HG03159 (cell line): ENCODE measurements around the gene GABRD.

Source experiments
- ATAC-seq: cut with Tn5 transposase; IDR thresholded peaks from one replicate; pipeline ENCODE4 v1.9.1; 2021; ENCODE audit warnings: mild to moderate bottlenecking, moderate library complexity; ENCODE audit not compliant: unreplicated experiment

The GABRD gene

DNA sequence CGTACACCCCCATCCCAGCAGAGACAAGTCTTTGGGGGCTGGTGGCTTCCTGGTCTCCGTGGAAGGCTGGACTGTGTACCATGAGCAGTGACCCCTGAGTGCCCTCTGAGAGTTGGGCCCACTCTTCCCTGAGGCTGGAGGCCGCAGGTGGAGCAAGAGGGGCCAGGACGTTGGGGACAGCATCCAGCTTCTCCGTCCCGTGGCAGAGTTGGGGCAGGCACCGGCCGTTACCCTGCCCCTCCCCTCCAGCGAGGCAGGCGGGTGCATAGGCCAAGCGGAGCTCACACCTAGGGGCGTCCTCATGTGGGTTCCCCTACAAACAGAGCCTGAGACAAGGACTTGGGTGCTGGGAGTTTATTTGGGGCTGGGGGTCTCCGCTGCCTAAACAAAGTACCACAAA lies 14.0 kb downstream of the GABRD start:
- no peak for ATAC-seq

DNA sequence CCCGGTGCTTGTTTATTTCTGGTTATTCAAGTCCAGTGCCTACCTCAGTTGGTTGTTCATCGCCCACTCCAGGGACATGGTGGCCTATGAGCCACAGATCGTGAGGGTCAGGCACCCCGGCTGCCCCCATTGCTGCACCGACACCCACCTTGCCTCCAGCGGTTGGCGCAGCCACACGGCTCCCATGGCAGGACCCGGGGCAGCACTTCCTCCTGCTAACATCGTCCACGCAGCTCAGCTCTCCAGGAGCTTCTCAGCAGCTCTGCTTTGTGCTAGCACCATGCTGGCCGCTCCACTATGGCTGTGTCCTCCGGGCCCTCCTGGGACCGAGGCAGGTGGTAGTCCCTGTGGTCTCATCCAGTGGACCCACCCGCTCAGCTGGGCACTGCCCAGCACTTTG lies 17.1 kb downstream of the GABRD start:
- ATAC-seq, result no peak

DNA sequence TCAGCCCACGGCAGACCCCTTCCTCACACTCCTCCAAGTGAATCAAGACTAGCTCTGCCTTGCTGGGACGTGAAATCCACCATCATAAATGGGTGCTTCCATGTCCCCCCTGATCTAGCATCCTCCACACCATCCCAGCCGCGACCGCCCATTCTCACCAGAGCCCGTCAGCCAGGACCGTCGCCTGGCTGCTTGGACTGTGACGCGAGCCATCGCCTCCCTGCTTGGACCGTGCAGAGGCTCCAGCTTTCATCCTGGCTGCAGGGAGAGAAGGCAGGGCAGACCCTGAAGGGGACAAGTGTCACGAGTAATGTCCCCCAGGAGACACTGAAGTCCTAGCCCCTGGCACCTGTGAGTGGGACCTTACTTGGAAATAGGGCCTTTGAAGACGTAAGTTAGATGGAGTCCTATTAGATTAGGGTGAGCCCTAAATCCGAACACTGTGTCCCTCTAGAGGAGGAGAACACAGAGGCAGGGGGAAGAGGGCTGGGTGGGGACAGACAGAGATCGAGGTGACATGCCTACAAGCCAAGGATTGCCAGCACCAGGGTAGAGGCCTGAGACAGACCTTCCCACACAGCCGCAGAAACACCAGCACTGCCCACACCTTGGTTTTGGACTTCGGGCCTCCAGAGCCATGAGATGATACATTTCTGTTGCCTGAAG lies 18.3 kb downstream of the GABRD start:
- ATAC-seq, result no peak

DNA sequence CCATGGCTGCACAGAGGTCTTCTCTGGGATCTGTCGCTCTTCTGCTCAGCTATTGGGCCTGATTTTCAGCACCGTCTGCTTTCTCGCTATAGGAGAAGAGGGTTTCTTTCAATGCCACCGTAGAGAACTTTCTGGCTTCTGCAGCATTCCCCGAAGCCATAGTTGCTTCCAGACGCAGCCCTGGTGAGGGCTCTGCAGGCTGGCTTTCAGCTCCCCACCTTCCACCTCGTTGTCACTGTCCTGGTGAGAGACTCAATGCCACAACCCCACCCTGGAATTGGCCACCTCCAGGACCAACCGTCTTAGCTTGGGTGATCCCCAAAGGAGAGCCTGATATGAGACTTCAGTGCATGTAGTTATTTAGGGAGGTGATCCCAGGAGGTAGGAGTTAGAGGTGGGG lies 19.1 kb downstream of the GABRD start:
- no peak for ATAC-seq

DNA sequence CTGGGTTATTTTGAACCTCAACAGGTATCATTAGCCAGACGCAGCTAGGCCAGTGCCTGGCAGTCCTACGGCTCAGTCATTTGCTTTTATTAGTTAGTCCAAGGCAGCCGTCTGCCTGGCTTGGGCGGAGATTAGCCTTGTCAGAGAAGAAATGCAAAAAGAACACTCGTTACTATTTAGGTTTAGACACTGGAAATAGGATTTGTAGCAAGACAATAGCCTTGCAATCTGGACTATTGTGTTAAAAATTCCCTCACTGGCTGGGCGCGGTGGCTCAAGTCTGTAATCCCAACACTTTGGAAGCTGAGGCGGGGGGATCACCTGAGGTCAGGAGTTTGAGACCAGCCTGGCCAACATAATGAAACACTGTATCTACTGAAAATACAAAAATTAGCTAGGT lies 20.1 kb downstream of the GABRD start:
- ATAC-seq, result no peak

DNA sequence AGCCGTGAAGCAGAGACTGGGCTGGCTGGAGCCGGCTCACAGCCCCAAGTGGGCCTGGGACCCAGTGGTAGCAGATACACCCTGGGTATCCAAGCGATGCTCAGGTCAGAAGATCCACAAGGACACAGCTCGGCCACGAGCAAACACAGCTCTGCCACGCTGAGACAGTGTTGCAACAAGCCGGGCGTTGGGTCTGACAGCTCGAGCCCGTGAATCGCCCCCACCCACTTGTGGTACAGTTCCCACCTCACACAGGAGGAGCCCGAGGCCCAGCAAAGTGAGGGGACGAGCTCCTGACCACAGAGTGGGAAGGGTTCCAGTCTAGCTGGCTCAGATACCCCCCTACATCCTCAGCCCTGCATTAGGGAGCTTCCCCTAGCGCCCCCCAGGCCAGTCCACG lies 22.2 kb downstream of the GABRD start:
- no peak for ATAC-seq

DNA sequence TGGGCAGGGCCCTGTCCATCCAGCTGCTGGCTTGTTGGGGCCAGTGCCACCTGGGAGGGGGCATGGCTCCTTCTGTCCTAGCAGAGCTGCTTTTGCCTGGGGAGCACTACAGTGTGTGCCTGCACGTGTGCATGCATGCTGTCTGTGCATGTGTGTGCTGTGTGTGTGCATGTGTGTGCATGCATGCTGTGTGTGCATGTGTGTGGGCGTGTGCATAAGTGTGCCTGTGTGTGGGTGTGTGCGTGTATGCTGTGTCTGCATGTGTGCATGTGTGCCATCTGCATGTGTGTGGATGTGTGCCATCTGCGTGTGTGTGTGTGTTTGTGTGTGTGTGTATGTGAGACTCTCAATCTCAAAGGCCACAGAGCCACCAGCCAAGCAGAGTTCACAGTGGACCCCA lies 22.7 kb downstream of the GABRD start:
- no peak for ATAC-seq

DNA sequence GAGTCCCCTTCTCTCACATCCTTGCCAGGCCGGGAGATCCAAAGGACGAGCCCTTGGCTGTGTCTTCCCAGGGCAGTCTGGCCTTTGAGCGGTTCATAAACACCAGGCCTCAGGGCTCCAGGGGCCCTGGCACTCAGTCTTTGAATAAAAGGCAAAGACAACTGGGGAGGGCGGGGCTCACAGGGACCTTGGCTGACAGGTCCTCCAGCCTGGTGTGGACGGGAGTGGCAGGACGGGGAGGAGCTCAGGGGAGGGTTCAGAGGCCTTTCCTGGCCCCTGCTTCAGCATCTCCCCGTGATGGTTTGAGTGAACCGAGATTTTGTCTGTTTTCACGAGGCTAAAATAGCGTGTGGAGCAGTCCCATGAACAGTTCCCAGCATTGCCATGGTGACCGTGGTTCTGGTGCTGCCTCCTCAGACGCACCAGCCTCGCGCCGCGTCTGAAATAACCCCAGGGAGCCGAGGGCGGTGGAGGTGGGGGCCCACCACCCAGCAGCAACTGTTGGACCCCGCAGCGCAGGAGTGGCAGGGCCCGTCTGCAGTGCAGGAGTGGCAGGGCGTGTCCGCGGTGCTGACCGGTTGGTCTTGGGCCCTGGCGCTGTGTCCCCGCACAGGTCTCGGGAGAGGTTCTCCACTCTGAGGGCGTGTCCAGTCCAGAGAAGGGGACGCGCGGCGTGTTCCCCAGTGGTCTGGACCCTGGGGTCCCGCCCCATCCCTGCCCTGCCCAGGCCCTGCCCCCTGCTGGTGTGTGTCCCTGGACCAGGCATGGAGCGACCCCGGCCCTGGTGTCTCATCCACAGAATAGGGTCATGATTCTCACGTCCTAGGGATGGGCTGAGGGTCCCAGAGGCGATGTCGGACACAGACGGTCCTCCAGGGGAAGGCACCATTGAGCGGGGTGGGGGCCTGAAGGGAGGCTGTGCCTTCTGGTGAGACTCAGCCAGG lies 24.0 kb downstream of the GABRD start:
- ATAC-seq, result no peak

DNA sequence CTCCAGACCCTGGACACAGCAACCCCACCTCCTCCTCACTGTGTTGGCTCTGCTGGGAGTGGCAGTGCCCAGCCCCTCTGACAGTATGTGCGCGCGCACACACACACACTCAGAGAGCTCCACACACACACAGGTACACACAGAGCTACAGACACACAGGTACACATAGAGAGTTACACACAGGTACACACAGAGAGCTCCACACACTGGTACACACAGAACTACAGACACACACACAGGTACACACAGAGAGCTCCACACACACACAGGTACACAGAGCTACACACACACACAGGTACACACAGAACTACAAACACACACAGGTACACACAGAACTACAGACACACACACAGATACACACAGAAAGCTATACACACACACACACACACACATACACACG lies 24.7 kb downstream of the GABRD start:
- no peak for ATAC-seq

DNA sequence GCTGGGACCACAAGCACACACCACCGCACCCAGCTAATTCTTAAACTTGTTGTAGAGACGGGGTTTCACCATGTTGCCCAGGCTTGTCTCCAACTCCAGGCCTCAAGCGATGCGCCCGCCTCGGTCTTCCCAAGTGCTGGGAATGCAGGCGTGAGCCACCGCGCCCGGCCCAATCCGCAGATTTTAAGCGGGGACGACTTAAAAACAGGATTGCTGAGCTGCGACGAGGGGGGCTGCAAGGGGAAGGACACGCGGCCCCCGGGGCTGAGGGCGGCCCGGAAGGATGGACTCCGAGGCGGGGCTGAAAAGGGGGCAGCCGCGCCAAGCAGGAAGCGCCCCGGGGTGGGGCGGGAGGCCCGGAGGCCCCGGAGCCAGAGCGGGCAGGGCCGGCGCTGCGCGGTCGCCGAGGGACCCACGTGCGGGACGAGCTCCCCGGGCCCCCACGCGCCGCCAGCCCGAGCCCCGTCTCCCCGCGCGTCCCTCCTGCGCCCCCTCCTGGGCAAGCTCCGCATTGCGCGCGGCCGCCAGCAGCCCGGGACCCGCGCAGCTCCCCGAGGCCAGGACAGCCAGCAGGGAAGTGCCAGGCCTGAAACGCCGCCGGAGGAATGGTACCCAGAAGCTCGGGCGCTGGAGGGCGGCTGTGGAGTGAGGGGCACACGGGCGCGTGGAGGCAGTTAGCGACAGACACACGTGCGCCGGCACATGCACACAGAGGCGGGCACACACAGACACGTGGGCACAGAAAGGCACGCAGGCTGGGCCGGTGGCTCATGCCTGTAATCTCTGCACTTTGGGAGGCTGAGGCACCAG lies 25.6 kb downstream of the GABRD start:
- no peak for ATAC-seq

DNA sequence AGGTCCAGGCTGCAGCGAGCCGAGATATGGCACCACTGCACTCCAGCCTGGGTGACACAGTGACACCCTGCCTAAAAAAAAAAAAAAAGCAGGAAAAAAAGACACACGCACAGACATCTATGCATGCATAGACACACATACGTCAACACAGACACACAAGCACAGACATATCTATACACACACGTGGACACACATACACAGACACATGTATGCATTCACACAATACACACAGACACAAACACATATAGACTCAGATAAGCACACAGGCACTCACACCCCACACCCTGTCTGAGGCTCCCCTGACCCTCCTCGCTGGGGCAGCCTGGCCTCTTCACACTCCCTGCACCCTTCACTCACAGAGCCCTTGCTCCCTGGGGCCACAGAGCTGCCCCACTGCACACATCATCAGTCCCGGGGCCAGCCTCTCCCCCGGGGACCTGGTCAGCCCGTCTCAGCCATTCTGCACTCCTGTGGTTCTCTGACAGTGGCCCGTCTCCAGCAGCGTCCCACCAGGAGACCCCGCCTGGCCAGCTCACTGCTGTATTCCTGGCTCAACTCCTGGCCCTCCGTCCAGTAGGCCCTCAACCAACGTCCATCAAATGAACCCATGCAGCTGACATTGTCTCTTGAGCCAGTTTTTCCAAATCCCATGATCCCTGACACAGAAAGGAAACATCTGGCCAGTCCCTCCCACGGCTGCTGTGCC lies 26.5 kb downstream of the GABRD start:
- no peak for ATAC-seq

DNA sequence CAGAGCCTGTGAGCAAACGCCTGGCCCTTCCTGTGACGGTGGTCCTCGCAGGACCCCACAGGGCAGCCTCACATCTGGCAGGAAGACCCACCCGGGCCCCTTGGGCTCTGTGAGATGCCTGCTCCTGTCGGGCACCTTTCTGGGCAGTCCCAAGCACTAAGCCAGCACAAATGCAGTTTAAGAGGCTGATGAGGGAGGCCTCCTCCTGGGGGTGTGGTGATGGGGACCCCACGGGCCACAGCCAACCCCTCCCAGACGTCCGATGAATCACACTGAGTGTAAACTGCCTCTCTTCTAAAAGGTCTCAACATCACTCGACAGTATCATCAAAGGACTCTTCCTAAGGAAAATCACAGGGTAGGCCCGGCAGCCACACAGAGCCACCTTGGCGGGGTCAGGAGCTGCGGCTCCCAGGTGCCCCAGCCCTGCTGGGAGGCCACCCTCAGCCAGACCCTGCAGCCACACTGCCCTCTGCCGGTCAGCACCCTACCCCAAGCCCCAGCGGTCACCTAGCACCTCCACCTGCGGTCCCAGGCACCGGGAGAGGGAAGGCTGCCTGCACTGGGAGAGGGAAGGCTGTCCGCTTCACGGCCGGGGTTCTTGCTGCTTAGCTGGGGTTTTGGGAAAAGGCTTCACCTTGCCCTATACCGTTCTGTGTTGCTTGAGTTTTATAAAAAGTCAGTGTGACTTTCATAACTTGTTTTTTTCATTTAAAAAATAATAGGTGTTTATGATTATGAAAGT lies 27.2 kb downstream of the GABRD start:
- ATAC-seq, result no peak

DNA sequence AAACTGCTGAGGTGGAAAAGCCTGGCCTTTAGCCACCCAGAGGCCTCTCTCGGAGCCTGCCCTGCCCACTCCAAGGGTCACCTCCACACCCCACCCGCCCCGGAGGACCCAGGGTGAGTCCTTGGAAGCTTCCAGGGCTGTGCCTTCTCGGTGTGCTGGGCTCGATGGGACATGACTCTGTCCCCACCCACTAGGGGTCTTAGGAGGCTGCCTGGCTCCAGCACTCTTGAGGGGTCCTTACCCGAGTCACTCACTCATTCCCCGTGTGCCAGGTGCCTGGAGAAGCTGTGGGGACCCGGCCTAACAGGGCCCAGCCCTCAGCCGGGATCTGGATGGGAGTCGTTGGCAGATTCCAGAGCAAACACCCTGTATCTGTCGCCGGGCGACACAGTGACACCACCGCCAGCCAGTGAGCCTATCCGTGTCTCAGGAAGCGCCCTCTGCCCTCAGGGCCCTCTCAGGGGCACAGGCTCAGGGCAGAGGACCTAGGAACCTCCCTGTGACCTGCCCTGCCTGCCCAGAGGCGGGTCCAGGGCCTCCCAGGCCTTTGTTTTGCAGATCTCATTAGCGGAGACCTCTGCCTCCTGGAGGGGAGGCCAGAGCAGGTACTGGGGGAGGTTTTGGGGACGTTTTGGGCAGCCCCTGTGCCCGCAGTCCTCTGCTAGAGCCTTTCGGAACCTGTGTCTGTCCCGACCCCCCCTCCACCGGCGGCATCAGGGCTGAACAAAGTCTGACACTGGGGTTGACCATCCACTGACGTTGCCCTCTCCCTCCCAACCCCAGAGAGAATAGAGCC lies 28.0 kb downstream of the GABRD start:
- ATAC-seq, result no peak

DNA sequence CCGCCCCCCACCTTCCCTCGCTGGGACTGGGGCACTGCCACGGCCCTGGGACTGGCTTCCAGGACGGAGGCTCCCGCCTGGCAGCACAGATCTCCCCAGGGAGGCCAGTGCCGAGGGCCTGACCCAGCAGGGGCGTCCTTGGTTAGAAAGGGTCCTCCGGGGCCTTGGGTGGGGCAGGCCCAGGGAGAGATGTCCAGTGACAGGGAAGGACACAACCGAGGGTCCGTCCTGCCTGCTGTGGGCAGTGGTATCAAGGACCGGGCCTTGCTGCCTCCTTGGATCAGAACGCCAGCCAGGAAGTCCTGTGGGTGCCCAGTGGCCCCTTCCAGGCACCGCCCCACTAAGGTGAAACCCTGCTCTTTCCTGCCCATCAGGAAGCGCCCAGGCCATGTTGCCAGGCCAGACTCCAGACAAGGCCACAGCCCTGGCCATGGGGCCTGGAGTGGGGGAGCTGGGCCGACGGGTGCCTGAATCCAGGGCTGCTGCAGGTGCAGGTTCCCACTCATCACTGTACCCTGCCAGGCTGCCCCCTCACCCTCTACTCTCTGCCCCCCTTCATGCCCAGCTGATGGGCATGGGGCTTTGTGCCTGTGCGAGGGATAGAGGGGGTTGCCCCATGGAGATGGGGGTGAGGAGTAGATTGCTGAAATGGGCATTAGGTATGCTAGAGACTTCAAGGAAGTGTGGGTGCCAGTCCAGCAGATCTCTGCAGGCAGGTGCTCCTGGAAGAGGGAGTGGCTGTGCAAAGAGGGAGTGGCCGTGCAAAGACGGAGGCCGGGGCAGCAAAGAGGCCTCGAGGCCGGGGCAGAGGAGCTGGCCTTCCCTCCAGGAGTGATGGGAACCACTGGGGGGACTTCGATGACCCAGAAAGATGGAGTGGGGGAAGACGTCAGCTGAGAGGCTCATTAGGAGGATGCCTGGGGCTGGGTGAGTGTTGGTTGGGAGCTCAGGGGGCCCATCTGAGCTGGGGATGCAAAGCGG lies 28.9 kb downstream of the GABRD start:
- no peak for ATAC-seq

DNA sequence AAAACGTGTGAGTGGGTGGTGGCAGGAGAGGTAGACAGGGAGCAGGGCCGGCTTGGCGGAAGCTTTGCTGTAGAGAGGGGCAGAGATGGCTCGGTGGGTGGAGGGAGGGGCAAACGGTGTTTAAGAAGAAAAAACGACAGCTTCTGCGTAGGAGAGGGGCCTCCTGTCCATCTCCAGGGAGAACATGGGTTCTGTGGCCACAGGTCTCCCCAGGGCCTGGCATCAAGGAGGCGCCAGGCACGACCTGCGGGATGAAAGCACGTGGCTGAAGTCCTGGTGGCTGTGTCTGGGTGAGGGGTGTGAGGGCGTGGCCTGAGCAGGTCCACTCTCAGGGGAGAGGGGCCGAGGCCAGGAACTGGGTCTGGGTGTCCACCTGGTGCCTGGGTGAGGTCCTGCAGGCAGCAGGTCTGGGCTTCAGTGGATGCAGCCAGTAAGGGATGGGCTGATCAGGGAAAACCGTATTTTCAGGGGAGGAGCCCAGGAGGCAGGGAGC lies 30.1 kb downstream of the GABRD start:
- no peak for ATAC-seq

DNA sequence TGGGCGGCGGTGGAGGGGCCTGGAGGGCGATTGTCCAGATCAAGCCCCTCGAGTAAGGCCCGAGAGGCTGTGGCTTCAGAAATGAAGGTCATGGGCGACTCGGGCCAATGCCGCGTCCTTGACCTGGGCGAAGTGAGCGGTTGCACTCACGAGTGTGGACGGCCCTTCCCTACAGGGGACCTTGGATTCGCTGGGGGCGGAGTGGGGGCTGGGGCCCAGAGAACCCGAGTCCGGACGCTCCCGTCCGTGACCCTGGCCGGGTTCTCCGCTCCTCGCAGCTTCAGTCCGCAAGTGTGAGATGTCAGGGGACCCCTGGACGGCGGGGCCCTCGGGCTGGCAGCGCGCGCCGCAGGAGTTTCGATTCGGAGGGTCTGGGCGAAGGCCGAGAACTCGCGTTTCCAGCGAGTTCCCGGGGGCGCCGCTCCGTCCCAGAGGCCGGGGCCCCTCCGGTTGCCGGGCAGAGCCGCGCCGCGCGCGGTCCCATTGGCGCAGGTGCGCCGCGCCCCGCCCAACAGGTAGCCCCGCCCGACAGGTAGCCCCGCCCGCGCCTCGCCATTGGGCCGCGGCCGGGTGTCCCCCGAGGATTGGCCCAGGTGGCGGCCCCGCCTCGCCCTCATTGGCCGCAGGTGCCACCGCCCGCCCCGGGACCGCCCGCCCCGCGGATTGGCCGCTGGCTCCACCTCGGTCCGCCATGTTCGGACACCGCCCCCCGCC lies 30.7 kb downstream of the GABRD start, which contains the start of gene PRKCZ:
PRKCZ (plus strand) TSS at position 694 of the 714 bp plus-strand sequence. CDS start 220 bp downstream, outside the sequence.
- ATAC-seq, result no peak

DNA sequence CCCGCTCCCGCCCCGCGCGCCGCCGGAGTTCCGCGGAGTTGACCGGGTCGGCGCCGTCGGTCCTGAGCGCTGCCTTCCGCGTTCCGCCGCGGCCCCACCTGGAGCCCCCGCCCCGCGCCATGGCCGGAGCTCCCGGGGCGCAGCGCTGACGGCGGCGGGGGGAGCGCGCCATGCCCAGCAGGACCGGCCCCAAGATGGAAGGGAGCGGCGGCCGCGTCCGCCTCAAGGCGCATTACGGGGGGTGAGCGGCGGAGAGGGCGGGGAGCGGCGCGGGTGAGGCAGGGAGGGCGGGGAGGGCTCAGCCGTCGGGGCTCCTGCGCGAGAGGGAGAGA lies 31.3 kb downstream of the GABRD start:
- ATAC-seq, result no peak
